Activated T-helper 2 cell treated with anti-CD3 and anti-CD28 coated beads, Interferon-gamma antibody, Interleukin-2, Interleukin-4, amounts not matched to agents 10 μg/mL and 5 μg/mL and 100 μg/mL, durations not matched to agents 14 hours and 24 hours and 36 hours (primary cell): ENCODE measurements around the gene KRTAP5-9. TPM values are rescaled to one million over a fixed set of nuclear protein-coding genes. Genes with fewer than 3 reads are reported as not detected.
"Not testable (repeated sequence)": the region's sequence is repeated elsewhere in the genome, so short reads cannot be mapped to it uniquely, and the experiment has no call there.

ENCODE experiments used
- DNase-seq: peaks from one replicate; pipeline ENCODE4 v3.0.0; 2021; ENCODE audit warnings: low spot score
- H3K27ac Mint-ChIP-seq: one replicate; pipeline ENCODE4 v1.8.0; 2021; ENCODE audit warnings: mixed read lengths
- H3K27me3 Mint-ChIP-seq: one replicate; pipeline ENCODE4 v1.8.0; 2021; ENCODE audit warnings: low read depth, mixed read lengths
- H3K36me3 Mint-ChIP-seq: one replicate; pipeline ENCODE4 v1.8.0; 2021; ENCODE audit warnings: low read depth, mixed read lengths
- H3K4me1 Mint-ChIP-seq: one replicate; pipeline ENCODE4 v1.8.0; 2021; ENCODE audit warnings: low read depth, mixed read lengths
- H3K4me3 Mint-ChIP-seq: one replicate; pipeline ENCODE4 v1.8.0; 2021; ENCODE audit warnings: low read depth, mild to moderate bottlenecking, moderate library complexity, mixed read lengths
- H3K9me3 Mint-ChIP-seq: one replicate; pipeline ENCODE4 v1.8.0; 2021; ENCODE audit warnings: mixed read lengths
- intact Hi-C: fragments of 100-400 bp; cut with micrococcal nuclease; formaldehyde crosslinking; loops from one replicate; pipeline ENCODE4 v1.15.1; 2023
- total RNA-seq: library from RNA; stranded (reverse); gene quantifications from 2 replicates; pipeline ENCODE4 v1.2.3, GENCODE V29; 2022

The KRTAP5-9 gene
- total RNA-seq, 1 donor from 2014 or later, result not detected

- H3K4me1 Mint-ChIP-seq, intact Hi-C loops, DNase-seq, H3K27me3 Mint-ChIP-seq, H3K36me3 Mint-ChIP-seq, H3K27ac Mint-ChIP-seq, H3K9me3 Mint-ChIP-seq, H3K4me3 Mint-ChIP-seq: not testable (repeated sequence)
Measured at GRCh38 chr11:71571101-71571850, 23.1 kb downstream of the KRTAP5-9 start.

- H3K4me1 Mint-ChIP-seq, result no peaks in the 10 kb centered on the region
- intact Hi-C loops, result no loop called here
- H3K36me3 Mint-ChIP-seq, result no peaks in the 10 kb centered on the region
- peaks cover 1% of the 10 kb centered on the region for H3K27me3 Mint-ChIP-seq
- H3K9me3 Mint-ChIP-seq, result no peaks in the 10 kb centered on the region
- DNase-seq, result no peak
- H3K27ac Mint-ChIP-seq, result no peak overlapping the region
- no peak overlapping the region for H3K4me3 Mint-ChIP-seq
Measured at GRCh38 chr11:71572811-71573210, 24.6 kb downstream of the KRTAP5-9 start.

DNA sequence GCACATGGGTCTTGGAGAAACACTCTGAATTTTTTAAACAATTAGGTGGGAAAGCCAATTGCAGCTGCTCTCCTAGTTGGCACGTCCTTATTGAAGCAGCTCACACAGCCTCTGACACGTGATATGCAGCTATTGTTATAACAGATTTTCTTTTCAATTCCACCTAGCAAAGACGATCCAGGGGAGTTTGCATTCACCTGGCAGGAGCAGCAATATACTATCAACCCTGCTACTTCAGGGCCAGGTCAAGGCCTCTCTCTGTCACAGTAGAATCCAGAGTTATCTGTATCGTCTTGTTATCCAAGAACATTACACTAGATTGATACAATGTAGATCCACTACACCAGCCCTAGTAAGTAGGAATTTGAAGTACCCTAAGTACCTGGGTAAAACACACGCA, 26.2 kb downstream of the KRTAP5-9 start:
- no peaks in the 10 kb centered on the region for H3K36me3 Mint-ChIP-seq
- no peaks in the 10 kb centered on the region for H3K9me3 Mint-ChIP-seq
- DNase-seq, result no peak
- no peaks in the 10 kb centered on the region for H3K4me1 Mint-ChIP-seq
- H3K4me3 Mint-ChIP-seq, result no peak overlapping the region
- no peak overlapping the region for H3K27ac Mint-ChIP-seq
- intact Hi-C loops, result no loop called here
- peaks cover 1% of the 10 kb centered on the region for H3K27me3 Mint-ChIP-seq

DNA sequence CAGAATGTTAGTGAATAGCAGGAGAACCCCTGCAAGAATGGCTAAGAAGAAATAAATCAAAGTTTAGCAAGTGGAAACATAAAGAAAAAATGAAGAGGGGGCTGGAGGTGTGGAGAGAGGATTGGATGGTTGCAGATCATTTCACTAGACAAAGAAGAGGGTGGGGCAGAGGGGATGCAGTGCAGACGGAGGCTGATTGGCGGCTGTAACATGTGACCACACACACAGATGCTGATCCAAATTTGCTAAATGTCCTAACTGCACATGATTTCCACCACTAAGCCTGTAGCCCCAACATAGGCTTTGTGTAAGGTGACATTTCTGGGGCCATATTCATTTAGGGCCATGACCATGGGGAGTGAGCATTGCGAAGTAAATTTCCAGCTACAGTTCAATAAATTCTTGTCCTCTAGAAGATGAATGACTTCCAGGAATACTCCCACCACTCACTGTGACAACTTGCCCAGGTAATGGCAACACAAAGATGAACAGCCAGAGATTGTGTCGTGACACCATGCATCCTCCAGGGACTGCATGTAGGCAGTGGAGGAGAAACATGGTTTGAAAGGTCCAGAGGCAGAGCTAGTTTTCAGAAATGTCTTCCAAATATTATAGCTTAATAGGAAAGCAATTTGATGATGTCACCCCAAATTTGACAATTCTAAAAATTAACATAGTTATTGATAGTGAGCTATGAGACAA, 27.7 kb downstream of the KRTAP5-9 start:
- Mint-ChIP-seq H3K27ac (no peak overlapping the region), H3K27me3 (peaks cover 3% of the 10 kb centered on the region), H3K9me3 (no peaks in the 10 kb centered on the region), H3K36me3 (no peaks in the 10 kb centered on the region), H3K4me1 (no peaks in the 10 kb centered on the region), H3K4me3 (no peak overlapping the region)
- intact Hi-C loops, result no loop called here
- DNase-seq, result no peak

- H3K9me3 Mint-ChIP-seq, H3K27ac Mint-ChIP-seq, H3K4me3 Mint-ChIP-seq, intact Hi-C loops, H3K4me1 Mint-ChIP-seq, H3K36me3 Mint-ChIP-seq, H3K27me3 Mint-ChIP-seq, DNase-seq: not testable (repeated sequence)
Measured at GRCh38 chr11:71576688-71577465, 28.7 kb downstream of the KRTAP5-9 start.

DNA sequence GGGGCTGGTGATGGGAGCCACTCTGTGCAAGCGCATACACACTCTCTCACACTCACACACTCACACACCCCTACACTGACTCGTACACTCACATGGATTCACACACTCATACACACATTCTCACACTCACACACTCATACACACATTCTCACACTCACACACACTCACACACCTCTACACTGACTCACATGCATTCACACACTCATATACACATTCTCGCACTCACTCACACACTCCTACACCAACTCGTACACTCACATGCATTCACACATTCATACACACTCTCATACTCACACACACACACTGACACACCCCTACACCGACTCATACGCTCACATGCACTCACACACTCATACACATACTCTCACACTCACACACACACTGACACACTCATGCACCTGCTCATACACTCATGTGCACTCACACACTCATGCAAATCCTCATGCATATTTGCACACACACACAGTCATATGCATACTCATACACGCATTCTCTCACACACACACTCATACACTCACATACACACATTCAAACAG, 29.3 kb downstream of the KRTAP5-9 start:
- DNase-seq, result no peak
- intact Hi-C loops, result no loop called here
- Mint-ChIP-seq H3K4me3 (no peak overlapping the region), H3K4me1 (no peaks in the 10 kb centered on the region), H3K36me3 (no peaks in the 10 kb centered on the region), H3K27me3 (peaks cover 8% of the 10 kb centered on the region), H3K27ac (no peak overlapping the region), H3K9me3 (no peaks in the 10 kb centered on the region)

DNA sequence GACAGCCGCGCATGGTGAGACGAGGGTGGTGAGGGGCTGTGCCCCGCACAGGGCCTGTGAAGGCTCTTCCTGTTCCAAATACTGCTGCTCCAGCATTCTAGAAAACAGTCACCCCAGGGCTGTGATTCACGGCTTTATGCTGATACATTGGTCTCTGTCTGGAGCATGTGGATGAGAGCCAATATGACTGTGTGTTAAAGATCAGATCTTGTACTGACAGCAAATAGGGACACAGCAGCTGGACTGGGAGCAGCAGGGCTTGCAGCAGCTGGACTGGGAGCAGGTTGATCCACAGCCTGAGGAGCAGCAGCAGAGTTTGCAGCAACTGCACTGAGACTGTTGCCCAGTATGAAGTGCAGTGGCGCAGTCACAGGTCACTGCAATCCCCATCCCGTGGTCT, 31.3 kb downstream of the KRTAP5-9 start:
- intact Hi-C loops, H3K4me1 Mint-ChIP-seq, H3K9me3 Mint-ChIP-seq, H3K27ac Mint-ChIP-seq, DNase-seq, H3K27me3 Mint-ChIP-seq, H3K4me3 Mint-ChIP-seq, H3K36me3 Mint-ChIP-seq: not testable (repeated sequence)

DNA sequence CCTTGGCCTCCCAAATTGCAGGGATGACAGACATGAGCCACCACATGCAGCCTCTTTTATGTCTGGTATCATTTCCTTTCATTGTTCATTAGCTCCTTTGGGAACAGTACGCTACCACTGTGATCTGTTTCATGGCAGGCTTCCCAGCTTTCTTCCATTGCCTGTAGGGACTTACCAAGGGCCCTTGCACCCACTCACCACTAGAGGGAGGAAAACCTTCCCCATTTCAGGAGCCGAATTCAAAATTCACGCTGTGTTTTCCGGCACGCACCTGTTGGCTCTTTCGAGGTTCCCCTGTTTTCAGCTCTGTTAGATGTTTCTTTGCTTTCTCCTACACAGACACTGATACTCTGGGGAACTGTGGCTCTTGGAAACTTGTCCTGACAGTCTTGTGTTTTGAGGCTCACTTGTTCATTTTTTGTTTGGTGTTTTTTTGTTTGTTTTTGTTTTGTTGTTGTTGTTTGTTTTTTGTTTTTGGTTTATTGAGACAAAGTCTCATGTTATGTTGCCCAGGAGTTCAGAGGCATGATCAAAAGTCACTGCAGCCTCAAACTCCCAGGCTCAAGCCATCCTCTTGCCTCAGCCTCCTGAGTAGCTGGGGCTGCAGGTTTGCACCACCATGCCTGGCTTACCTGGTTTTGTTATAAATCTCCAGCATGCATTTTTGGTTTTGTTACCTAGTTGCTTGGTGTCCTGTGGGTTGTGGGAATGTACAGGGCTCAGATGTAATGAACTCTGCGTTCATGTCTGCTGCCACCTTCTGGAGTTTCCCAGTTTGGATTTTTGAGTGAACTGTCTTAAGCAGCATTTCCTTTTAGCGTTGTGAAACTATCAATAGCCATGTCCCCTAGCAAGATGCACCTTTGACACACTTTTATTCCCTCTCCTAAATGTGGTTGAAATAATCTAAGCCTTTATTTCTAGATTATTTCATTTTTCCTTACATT, 32.1 kb downstream of the KRTAP5-9 start:
- intact Hi-C loops, result no loop called here
- no peak for DNase-seq

DNA sequence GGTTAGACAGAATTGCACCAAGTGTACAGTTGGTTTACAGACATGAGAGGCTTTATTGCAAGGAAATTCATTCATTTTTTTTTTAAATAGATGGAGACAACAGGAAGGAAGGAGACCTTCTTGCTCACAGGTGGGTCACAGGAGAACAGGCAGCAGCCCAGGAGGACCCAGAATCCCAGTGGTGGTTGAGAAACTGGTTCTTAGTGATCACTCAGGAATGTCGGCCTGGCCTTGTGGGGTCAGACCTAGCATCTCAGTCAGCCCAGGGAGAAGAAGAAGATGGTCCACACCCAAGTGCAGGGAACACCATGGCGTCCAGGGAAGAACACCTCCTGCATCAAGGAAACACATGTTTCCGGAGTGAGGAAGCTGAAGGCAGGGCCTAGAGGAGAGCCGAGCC, 33.6 kb downstream of the KRTAP5-9 start:
- Mint-ChIP-seq H3K36me3 (no peaks in the 10 kb centered on the region), H3K27ac (no peak overlapping the region), H3K9me3 (no peaks in the 10 kb centered on the region), H3K27me3 (peaks cover 9% of the 10 kb centered on the region), H3K4me1 (no peaks in the 10 kb centered on the region), H3K4me3 (no peak overlapping the region)
- DNase-seq, result no peak
- intact Hi-C loops, result no loop called here

More for the DNA sequence above, 32.1 kb downstream of the KRTAP5-9 start:
- Mint-ChIP-seq H3K4me3 (no peak overlapping the region), H3K9me3 (no peaks in the 10 kb centered on the region), H3K27ac (no peak overlapping the region), H3K4me1 (no peaks in the 10 kb centered on the region), H3K27me3 (peaks cover 9% of the 10 kb centered on the region), H3K36me3 (no peaks in the 10 kb centered on the region)

GRCh38 chr11:71582309-71582895, 34.2 kb downstream of the KRTAP5-9 start, which contains the start of gene KRTAP5-11:
TSS of gene KRTAP5-11 (minus strand) at chr11:71582875. CDS start at chr11:71582837, 38 bp downstream.
- intact Hi-C loops, result no loop called here
- Mint-ChIP-seq H3K27ac (no peak within 1 kb of the TSS), H3K36me3 (no peaks in the 10 kb centered on the region), H3K9me3 (no peaks in the 10 kb centered on the region), H3K27me3 (peaks cover 9% of the 10 kb centered on the region), H3K4me3 (no peak within 1 kb of the TSS), H3K4me1 (no peaks in the 10 kb centered on the region)
- no peak for DNase-seq

- H3K4me1 Mint-ChIP-seq, H3K36me3 Mint-ChIP-seq, H3K9me3 Mint-ChIP-seq, H3K27ac Mint-ChIP-seq, DNase-seq, H3K4me3 Mint-ChIP-seq, intact Hi-C loops, H3K27me3 Mint-ChIP-seq: not testable (repeated sequence)
Measured at GRCh38 chr11:71582969-71583368, 34.7 kb downstream of the KRTAP5-9 start.

- H3K27me3 Mint-ChIP-seq, result not testable (repeated sequence)
Measured at GRCh38 chr11:71585673-71586072, 37.5 kb downstream of the KRTAP5-9 start.

More at GRCh38 chr11:71585673-71586072, 37.5 kb downstream of the KRTAP5-9 start:
- H3K4me1 Mint-ChIP-seq, H3K9me3 Mint-ChIP-seq, H3K36me3 Mint-ChIP-seq, intact Hi-C loops, H3K27ac Mint-ChIP-seq, DNase-seq, H3K4me3 Mint-ChIP-seq: not testable (repeated sequence)
